ENCODE data around the gene LYZL1. TPM values are rescaled to one million over a fixed set of nuclear protein-coding genes. Genes with fewer than 3 reads are reported as not detected.
A peak's percentile ranks its signal among the peaks of the same experiment; 100 is the strongest.
"Not testable (repeated sequence)": the region's sequence is repeated elsewhere in the genome, so short reads cannot be mapped to it uniquely, and the experiment has no call there.

Gene LYZL1
- total and polyA plus RNA-seq, 2 donors (not counting 1 experiment from before 2014, with no cell fraction given) = not detected

- no peak for DNase-seq (ENCODE audit: low read depth in 2 of 2)
- no peaks in the 10 kb centered on the region for H3K4me1 ChIP-seq (ENCODE audit: control insufficient read depth, extremely low read depth, insufficient read depth, low read length)
- H3K36me3 ChIP-seq (ENCODE audit: control insufficient read depth, insufficient read depth, low read length) = no peaks in the 10 kb centered on the region
- no peak overlapping the region for H3K9ac ChIP-seq (ENCODE audit: insufficient read depth, low read length)
- H3K27ac ChIP-seq (ENCODE audit: insufficient read depth, low read length) = no peak overlapping the region
- no peaks in the 10 kb centered on the region for H3K9me3 ChIP-seq (ENCODE audit: control insufficient read depth, insufficient read depth, low read depth, low read length)
- TF ChIP-seq EZH2 (IDR thresholded peaks at IDR 0.05; ENCODE audit: low read length, missing control alignments) (no peak), CTCF (conservative IDR thresholded peaks at IDR 0.05 in 1 of 2, IDR thresholded peaks at IDR 0.05 in 1 of 2; ENCODE audit: low read depth in 1 of 2, low read length in 2 of 2) (no peak)
- H2AFZ ChIP-seq (ENCODE audit: low read length) = no peak overlapping the region
- no peaks in the 10 kb centered on the region for H3K79me2 ChIP-seq (ENCODE audit: control insufficient read depth, insufficient read depth, low read length)
- H3K4me3 ChIP-seq (replicated peaks in 1 of 4; ENCODE audit: control extremely low read depth in 1 of 4, insufficient read depth in 1 of 4, low read depth in 3 of 4, low read length in 4 of 4) = no peak overlapping the region
- H3K4me2 ChIP-seq (ENCODE audit: extremely low read depth, insufficient read depth, low read length) = no peak overlapping the region
- H3K27me3 ChIP-seq (ENCODE audit: control insufficient read depth, insufficient read depth, low read length) = no peaks in the 10 kb centered on the region
- H4K20me1 ChIP-seq (ENCODE audit: control insufficient read depth, extremely low read depth, insufficient read depth, low read length) = no peaks in the 10 kb centered on the region
Measured at GRCh38 chr10:29332761-29333148, 43.9 kb downstream of the LYZL1 start.

GRCh38 chr10:29337526-29337925, 48.7 kb downstream of the LYZL1 start:
- H3K9ac ChIP-seq (ENCODE audit: insufficient read depth, low read length); H3K27me3 ChIP-seq (ENCODE audit: control insufficient read depth, insufficient read depth, low read length); H4K20me1 ChIP-seq (ENCODE audit: control insufficient read depth, extremely low read depth, insufficient read depth, low read length); H2AFZ ChIP-seq (ENCODE audit: low read length); H3K27ac ChIP-seq (ENCODE audit: insufficient read depth, low read length); H3K4me2 ChIP-seq (ENCODE audit: extremely low read depth, insufficient read depth, low read length); DNase-seq (ENCODE audit: low read depth in 2 of 2); H3K36me3 ChIP-seq (ENCODE audit: control insufficient read depth, insufficient read depth, low read length); H3K79me2 ChIP-seq (ENCODE audit: control insufficient read depth, insufficient read depth, low read length); H3K4me3 ChIP-seq (replicated peaks in 1 of 4; ENCODE audit: control extremely low read depth in 1 of 4, insufficient read depth in 1 of 4, low read depth in 3 of 4, low read length in 4 of 4); H3K4me1 ChIP-seq (ENCODE audit: control insufficient read depth, extremely low read depth, insufficient read depth, low read length); H3K9me3 ChIP-seq (ENCODE audit: control insufficient read depth, insufficient read depth, low read depth, low read length): not testable (repeated sequence)

- Histone ChIP-seq H3K9me3 (ENCODE audit: control insufficient read depth, insufficient read depth, low read depth, low read length) (no peaks in the 10 kb centered on the region), H3K27me3 (ENCODE audit: control insufficient read depth, insufficient read depth, low read length) (peaks cover 5% of the 10 kb centered on the region), H3K4me1 (ENCODE audit: control insufficient read depth, extremely low read depth, insufficient read depth, low read length) (no peaks in the 10 kb centered on the region), H4K20me1 (ENCODE audit: control insufficient read depth, extremely low read depth, insufficient read depth, low read length) (no peaks in the 10 kb centered on the region), H3K36me3 (ENCODE audit: control insufficient read depth, insufficient read depth, low read length) (no peaks in the 10 kb centered on the region), H3K9ac (ENCODE audit: insufficient read depth, low read length) (no peak overlapping the region), H3K27ac (ENCODE audit: insufficient read depth, low read length) (no peak overlapping the region), H2AFZ (ENCODE audit: low read length) (no peak overlapping the region), H3K4me2 (ENCODE audit: extremely low read depth, insufficient read depth, low read length) (no peak overlapping the region), H3K79me2 (ENCODE audit: control insufficient read depth, insufficient read depth, low read length) (no peaks in the 10 kb centered on the region), H3K4me3 (replicated peaks in 1 of 4; ENCODE audit: control extremely low read depth in 1 of 4, insufficient read depth in 1 of 4, low read depth in 3 of 4, low read length in 4 of 4) (no peak overlapping the region)
- DNase-seq (ENCODE audit: low read depth in 2 of 2) = peak in 1 of 2 donors; percentile 57
- no peak for TF ChIP-seq CTCF (conservative IDR thresholded peaks at IDR 0.05 in 1 of 2, IDR thresholded peaks at IDR 0.05 in 1 of 2; ENCODE audit: low read depth in 1 of 2, low read length in 2 of 2)
- TF ChIP-seq EZH2 (IDR thresholded peaks at IDR 0.05; ENCODE audit: low read length, missing control alignments) = no peak
Measured at GRCh38 chr10:29343607-29344038, 54.8 kb downstream of the LYZL1 start.
